Measurements from ENCODE around the gene OR52D1. TPM values are rescaled to one million over a fixed set of nuclear protein-coding genes. Genes with fewer than 3 reads are reported as not detected.

Gene OR52D1
- total and polyA plus RNA-seq, 3 donors from 2014 or later, result not detected

- no peaks in the 10 kb centered on the region for H3K36me3 ChIP-seq (ENCODE audit: low read depth, missing control alignments)
- peak; percentile 34 for DNase-seq
- no peaks in the 10 kb centered on the region for H3K9me3 ChIP-seq
- H3K4me3 ChIP-seq, result no peak overlapping the region
- intact Hi-C loops (cut with DNase I; ENCODE audit: low total_unique reads), result no loop called here
- no peaks in the 10 kb centered on the region for H3K27me3 ChIP-seq
- WGBS, 2 donors, result 48 to 56% methylated on average over 3 of the region's 3 CpGs
- H3K27ac ChIP-seq, result peak overlapping the region in 1 of 2 donors; percentile 44
- H3K4me1 ChIP-seq, result no peaks in the 10 kb centered on the region
- no peak for TF ChIP-seq CTCF (IDR thresholded peaks at IDR 0.05)
- TF ChIP-seq POLR2A (IDR thresholded peaks at IDR 0.05), result no peak
Observed at GRCh38 chr11:5486421-5486820, 2.1 kb upstream of the OR52D1 start.

GRCh38 chr11:5488798-5489399 is 414 bp downstream of the OR52D1 start:
- no peaks in the 10 kb centered on the region for H3K36me3 ChIP-seq (ENCODE audit: low read depth, missing control alignments)
- DNase-seq, result no peak
- no peaks in the 10 kb centered on the region for H3K27me3 ChIP-seq
- WGBS, 2 donors, result 95 to 97% methylated on average over 3 to 4 of the region's 4 CpGs
- intact Hi-C loops (cut with DNase I; ENCODE audit: low total_unique reads), result no loop called here
- no peak overlapping the region for H3K27ac ChIP-seq
- no peaks in the 10 kb centered on the region for H3K9me3 ChIP-seq
- no peak for TF ChIP-seq CTCF (IDR thresholded peaks at IDR 0.05)
- no peak for TF ChIP-seq POLR2A (IDR thresholded peaks at IDR 0.05)
- no peaks in the 10 kb centered on the region for H3K4me1 ChIP-seq
- H3K4me3 ChIP-seq, result no peak overlapping the region

GRCh38 chr11:5489576-5490357 is 1.3 kb downstream of the OR52D1 start:
- H3K4me1 ChIP-seq, result no peaks in the 10 kb centered on the region

GRCh38 chr11:5499671-5500070 is 11.2 kb downstream of the OR52D1 start:
- Histone ChIP-seq H3K4me3 (no peak overlapping the region), H3K36me3 (ENCODE audit: low read depth, missing control alignments) (no peaks in the 10 kb centered on the region), H3K27ac (no peak overlapping the region), H3K27me3 (no peaks in the 10 kb centered on the region), H3K9me3 (no peaks in the 10 kb centered on the region), H3K4me1 (no peaks in the 10 kb centered on the region)
- TF ChIP-seq CTCF (IDR thresholded peaks at IDR 0.05) (no peak), POLR2A (IDR thresholded peaks at IDR 0.05) (no peak)
- WGBS, 2 donors, result 65 to 67% methylated on average over 2 of the region's 2 CpGs
- DNase-seq, result no peak
- intact Hi-C loops (cut with DNase I; ENCODE audit: low total_unique reads), result no loop called here

More at GRCh38 chr11:5489576-5490357, 1.3 kb downstream of the OR52D1 start:
- TF ChIP-seq POLR2A (IDR thresholded peaks at IDR 0.05) (no peak), CTCF (IDR thresholded peaks at IDR 0.05) (no peak)
- no peak for DNase-seq
- intact Hi-C loops (cut with DNase I; ENCODE audit: low total_unique reads), result no loop called here
- Histone ChIP-seq H3K27ac (no peak overlapping the region), H3K9me3 (no peaks in the 10 kb centered on the region), H3K4me3 (no peak overlapping the region), H3K27me3 (no peaks in the 10 kb centered on the region), H3K36me3 (ENCODE audit: low read depth, missing control alignments) (no peaks in the 10 kb centered on the region)
- 44 to 49% methylated on average over 5 of the region's 5 CpGs for WGBS, 2 donors

Measured in testis (tissue), 3 donors.